Gastrocnemius medialis (tissue), 4 donors: ENCODE results near the gene PRKD1. TPM values are rescaled to one million over a fixed set of nuclear protein-coding genes. Genes with fewer than 3 reads are reported as not detected.
"Not testable (repeated sequence)": the region's sequence is repeated elsewhere in the genome, so short reads cannot be mapped to it uniquely, and the experiment has no call there.

Source experiments
- ATAC-seq, 2 donors: fragments of 150-250 bp; one replicate each; pipeline ENCODE4 v1.9.1; 2016
- DNase-seq, 2 donors: peaks; one replicate each; pipeline ENCODE4 v3.0.0-alpha.2; 2019
- H3K27ac ChIP-seq, 4 donors: fragments of 200-600 bp; sonication (generic); 1 replicate in 1 of 4; 2 replicates in 3 of 4; pipeline ENCODE4 v1.5.1; 2016 to 2018; ENCODE audit warnings: mild to moderate bottlenecking in 2 of 4, moderate library complexity in 1 of 4
- H3K27me3 ChIP-seq, 3 donors: fragments of 200-600 bp; sonication (generic) in 2 of 3; 1 replicate in 1 of 3; 2 replicates in 2 of 3; pipeline versions ENCODE4 v1.5.1 to v1.6.0; 2016 to 2019; ENCODE audit warnings: mild to moderate bottlenecking in 1 of 3, moderate library complexity in 1 of 3
- H3K36me3 ChIP-seq, 2 donors: fragments of 200-600 bp; sonication (generic) in 1 of 2; one replicate each; pipeline ENCODE4 v1.5.1; 2017 to 2018
- H3K4me1 ChIP-seq, 2 donors: fragments of 200-600 bp; sonication (generic) in 1 of 2; one replicate each; pipeline ENCODE4 v1.5.1; 2016 to 2017; ENCODE audit warnings: mild to moderate bottlenecking in 2 of 2
- H3K4me3 ChIP-seq, 4 donors: fragments of 200-600 bp; sonication (generic) in 3 of 4; 1 replicate in 1 of 4; 2 replicates in 3 of 4; pipeline ENCODE4 v1.5.1; 2016 to 2019; ENCODE audit warnings: mild to moderate bottlenecking in 2 of 4
- H3K9me3 ChIP-seq, 3 donors: fragments of 200-600 bp; sonication (generic) in 2 of 3; 1 replicate in 1 of 3; 2 replicates in 2 of 3; pipeline ENCODE4 v1.5.1; 2016 to 2019
- CTCF ChIP-seq, 5 experiments: fragments of 450-650 bp in 3 of 5; fragments of 200-600 bp in 2 of 5; sonication (generic) in 2 of 5; IDR thresholded peaks in 4 of 5; conservative IDR thresholded peaks in 1 of 5; 1 replicate in 4 of 5; 2 replicates in 1 of 5; pipeline ENCODE4 v1.5.1; 2016 to 2019; ENCODE audit warnings: antibody characterized with exemption in 5 of 5, mild to moderate bottlenecking in 3 of 5, moderate library complexity in 3 of 5
- POLR2A ChIP-seq, 2 donors: fragments of 450-650 bp; IDR thresholded peaks; one replicate each; pipeline ENCODE4 v1.6.1; 2017; ENCODE audit warnings: antibody characterized with exemption in 2 of 2, mild to moderate bottlenecking in 2 of 2, moderate library complexity in 2 of 2
- in situ Hi-C, 4 donors: fragments of 200-750 bp; cut with MboI; loops; one replicate each; pipeline versions ENCODE4 v1.15.0 to v1.8.0; 2017; ENCODE audit warnings: low sequenced_read_pairs in 4 of 4
- intact Hi-C: fragments of 100-400 bp; cut with DNase I; formaldehyde crosslinking; loops from one replicate; pipeline ENCODE4 v1.15.1; 2023; ENCODE audit warnings: low total_unique reads
- total RNA-seq, 4 donors: library from RNA; depleted of rRNA; stranded (reverse); fragments of >200 nt; gene quantifications; one replicate each; pipeline versions ENCODE4 v1.1.0 to v1.2.3, GENCODE V29; 2016

PRKD1 gene
- total RNA-seq, 4 donors from 2014 or later: 1.5 to 4.1 (median 1.7) TPM

- Histone ChIP-seq H3K4me3 (no peak overlapping the region), H3K36me3 (no peaks in the 10 kb centered on the region), H3K27me3 (no peaks in the 10 kb centered on the region), H3K27ac (no peak overlapping the region), H3K4me1 (no peaks in the 10 kb centered on the region), H3K9me3 (no peaks in the 10 kb centered on the region)
- no peak for DNase-seq
- intact Hi-C loops (no loop called here), in situ Hi-C loops (no loop called here)
- TF ChIP-seq CTCF (IDR thresholded peaks at IDR 0.05 in 4 of 5, conservative IDR thresholded peaks at IDR 0.05 in 1 of 5): no peak
- TF ChIP-seq POLR2A (IDR thresholded peaks at IDR 0.05): no peak
- no peak for ATAC-seq
These were observed 144.1 kb downstream of the PRKD1 start for GRCh38 chr14:29783556-29783955.

- Histone ChIP-seq H3K36me3 (no peaks in the 10 kb centered on the region), H3K9me3 (no peaks in the 10 kb centered on the region), H3K27ac (no peak overlapping the region), H3K4me1 (no peaks in the 10 kb centered on the region), H3K4me3 (no peak overlapping the region), H3K27me3 (no peaks in the 10 kb centered on the region)
- TF ChIP-seq POLR2A (IDR thresholded peaks at IDR 0.05) (no peak), CTCF (IDR thresholded peaks at IDR 0.05 in 4 of 5, conservative IDR thresholded peaks at IDR 0.05 in 1 of 5) (no peak)
- intact Hi-C loops (no loop called here), in situ Hi-C loops (no loop called here)
- ATAC-seq (no peak), DNase-seq (no peak)
These were observed 145.6 kb downstream of the PRKD1 start for GRCh38 chr14:29782041-29782440.

GRCh38 chr14:29777142-29777541 is 150.5 kb downstream of the PRKD1 start:
- ATAC-seq, H3K27me3 ChIP-seq, H3K36me3 ChIP-seq, H3K4me1 ChIP-seq, in situ Hi-C loops, H3K27ac ChIP-seq, H3K4me3 ChIP-seq, DNase-seq, intact Hi-C loops, H3K9me3 ChIP-seq: not testable (repeated sequence)

- H3K27me3 ChIP-seq: no peaks in the 10 kb centered on the region
- DNase-seq (no peak), ATAC-seq (no peak)
- no peaks in the 10 kb centered on the region for H3K36me3 ChIP-seq
- H3K4me1 ChIP-seq: no peaks in the 10 kb centered on the region
- H3K27ac ChIP-seq: no peak overlapping the region
- in situ Hi-C loops (no loop called here), intact Hi-C loops (no loop called here)
- peaks cover 0 to 2% (median 0%) of the 10 kb centered on the region in 3 donors for H3K9me3 ChIP-seq
- no peak for TF ChIP-seq CTCF (IDR thresholded peaks at IDR 0.05 in 4 of 5, conservative IDR thresholded peaks at IDR 0.05 in 1 of 5)
- no peak overlapping the region for H3K4me3 ChIP-seq
These were observed 153.7 kb downstream of the PRKD1 start for GRCh38 chr14:29773990-29774389.

GRCh38 chr14:29763342-29763858 is 164.2 kb downstream of the PRKD1 start:
- Histone ChIP-seq H3K27me3 (no peaks in the 10 kb centered on the region), H3K4me3 (no peak overlapping the region), H3K9me3 (no peaks in the 10 kb centered on the region), H3K36me3 (no peaks in the 10 kb centered on the region), H3K4me1 (no peaks in the 10 kb centered on the region), H3K27ac (no peak overlapping the region)
- ATAC-seq (no peak), DNase-seq (no peak)
- intact Hi-C loops: no loop called here
- no peak for TF ChIP-seq CTCF (IDR thresholded peaks at IDR 0.05 in 4 of 5, conservative IDR thresholded peaks at IDR 0.05 in 1 of 5)
- TF ChIP-seq POLR2A (IDR thresholded peaks at IDR 0.05): no peak
- in situ Hi-C loops: no loop called here
